GM12874 (cell line): ENCODE results near the gene GAK.

Experiments
- CTCF ChIP-seq: IDR thresholded peaks from 2 replicates; pipeline ENCODE4 v1.5.1; 2011; ENCODE audit warnings: low read depth, mild to moderate bottlenecking, control low read depth, low read length, moderate library complexity; ENCODE audit not compliant: insufficient read depth

GAK gene

DNA sequence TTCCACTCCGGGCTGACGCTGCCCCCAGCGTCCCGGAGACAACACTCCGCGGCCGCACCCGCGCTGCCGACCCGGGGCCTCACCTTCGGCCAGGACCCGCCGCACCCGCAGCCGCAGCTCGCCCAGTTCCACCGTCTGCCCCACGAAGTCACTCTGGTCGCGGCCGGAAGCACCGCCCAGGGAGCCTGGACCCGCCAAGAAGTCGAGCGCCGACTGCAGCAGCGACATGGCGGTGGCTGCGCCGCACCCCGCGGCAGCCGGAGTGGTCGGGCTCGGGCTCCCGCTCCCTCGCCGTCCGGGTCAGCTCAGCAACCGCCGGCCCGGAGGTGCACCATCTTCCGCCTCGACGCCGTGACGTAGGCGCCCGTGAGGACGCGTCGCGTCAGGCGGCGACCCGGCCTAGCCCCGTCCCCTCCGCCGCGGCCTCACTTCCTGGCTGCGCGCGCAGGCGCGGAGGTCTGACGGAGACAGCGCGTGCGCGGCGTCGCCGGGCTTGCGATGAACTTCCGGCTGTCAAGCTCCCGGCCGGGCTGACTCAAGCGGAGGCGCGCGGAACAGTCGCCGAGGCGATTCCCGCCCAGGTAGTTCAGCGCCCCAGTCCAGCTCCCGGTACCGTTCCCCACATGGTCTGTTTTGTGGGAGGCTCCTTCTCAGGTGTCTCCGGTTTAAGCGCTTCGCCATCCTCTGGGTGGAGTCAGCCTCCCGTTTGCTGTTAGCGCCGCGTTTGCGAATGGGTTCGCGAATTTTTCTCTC is at the start of gene GAK, which contains the start of gene TMEM175:
GAK (minus strand) TSS at position 357 of the 753 bp plus-strand sequence; CDS start at position 228, 129 bp downstream.
TMEM175 (plus strand) TSS at position 501 of the 753 bp plus-strand sequence. CDS start 15,280 bp downstream, outside the sequence.
- no peak for TF ChIP-seq CTCF

- no peak for TF ChIP-seq CTCF
These were observed 47.0 kb upstream of the GAK start for GRCh38 chr4:978957-979701.

DNA sequence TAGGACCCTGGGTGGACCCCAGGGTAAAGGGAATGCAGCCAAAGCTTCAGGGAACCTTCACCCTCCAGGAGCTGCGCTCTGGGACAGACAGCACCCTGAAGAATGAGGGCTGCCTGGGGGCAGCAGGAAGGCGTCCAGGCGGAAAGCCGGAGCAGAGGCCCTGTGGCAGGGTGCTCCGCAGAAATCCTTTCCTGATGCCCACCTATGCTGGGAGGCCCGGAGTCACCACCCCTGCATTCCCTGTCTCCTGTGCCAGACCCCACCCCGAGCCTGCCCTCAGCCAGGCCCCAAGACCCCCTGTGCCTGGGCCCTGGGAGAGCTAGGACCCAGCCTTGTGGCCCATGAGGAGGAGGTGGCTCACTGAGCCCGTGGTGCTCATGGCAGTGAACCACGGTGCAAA is 42.6 kb upstream of the GAK start:
- TF ChIP-seq CTCF, result no peak

- TF ChIP-seq CTCF, result no peak
These were observed 41.6 kb upstream of the GAK start, which contains the start of gene DGKQ for GRCh38 chr4:973431-974397. DGKQ (minus strand) TSS chr4:973569; CDS start chr4:973482, 87 bp downstream.

DNA sequence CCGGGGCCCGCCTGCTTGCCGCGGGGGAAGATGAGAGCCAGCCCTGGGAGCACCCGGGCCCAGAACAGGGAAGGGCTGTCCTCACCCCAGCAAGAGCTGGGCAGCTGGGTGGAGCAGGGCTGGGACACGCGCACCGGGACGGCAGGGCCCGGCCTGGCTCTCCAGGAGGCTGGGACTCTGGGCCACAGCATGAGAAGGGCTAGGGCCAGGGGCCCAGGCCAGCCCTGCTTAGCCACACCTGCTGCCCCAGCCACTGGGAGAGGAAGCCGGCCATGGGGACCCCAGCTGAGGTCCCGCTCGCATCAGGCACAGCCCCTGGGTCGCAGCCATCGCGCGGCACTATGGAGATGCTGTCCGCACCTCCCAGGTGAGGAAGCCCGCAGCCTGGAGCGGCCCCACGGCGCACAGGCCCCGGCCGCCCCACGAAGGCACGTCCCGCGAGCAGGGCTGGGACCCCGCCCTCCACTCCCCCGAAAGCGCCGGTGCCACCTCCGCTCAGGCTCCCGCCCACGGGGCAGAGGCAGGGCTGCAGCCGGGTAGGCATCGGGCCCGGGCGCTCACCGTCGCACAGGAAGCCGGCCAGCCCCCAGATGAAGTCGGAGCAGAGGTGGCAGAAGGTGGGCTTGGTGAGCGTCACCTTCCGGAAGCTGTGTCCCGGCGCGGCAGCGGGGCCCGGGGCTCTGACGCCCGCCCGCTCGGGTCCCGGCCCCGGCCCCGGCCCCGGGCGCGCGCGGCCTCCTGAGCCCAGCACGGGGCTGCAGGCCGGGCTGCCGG is 40.7 kb upstream of the GAK start:
- no peak for TF ChIP-seq CTCF

DNA sequence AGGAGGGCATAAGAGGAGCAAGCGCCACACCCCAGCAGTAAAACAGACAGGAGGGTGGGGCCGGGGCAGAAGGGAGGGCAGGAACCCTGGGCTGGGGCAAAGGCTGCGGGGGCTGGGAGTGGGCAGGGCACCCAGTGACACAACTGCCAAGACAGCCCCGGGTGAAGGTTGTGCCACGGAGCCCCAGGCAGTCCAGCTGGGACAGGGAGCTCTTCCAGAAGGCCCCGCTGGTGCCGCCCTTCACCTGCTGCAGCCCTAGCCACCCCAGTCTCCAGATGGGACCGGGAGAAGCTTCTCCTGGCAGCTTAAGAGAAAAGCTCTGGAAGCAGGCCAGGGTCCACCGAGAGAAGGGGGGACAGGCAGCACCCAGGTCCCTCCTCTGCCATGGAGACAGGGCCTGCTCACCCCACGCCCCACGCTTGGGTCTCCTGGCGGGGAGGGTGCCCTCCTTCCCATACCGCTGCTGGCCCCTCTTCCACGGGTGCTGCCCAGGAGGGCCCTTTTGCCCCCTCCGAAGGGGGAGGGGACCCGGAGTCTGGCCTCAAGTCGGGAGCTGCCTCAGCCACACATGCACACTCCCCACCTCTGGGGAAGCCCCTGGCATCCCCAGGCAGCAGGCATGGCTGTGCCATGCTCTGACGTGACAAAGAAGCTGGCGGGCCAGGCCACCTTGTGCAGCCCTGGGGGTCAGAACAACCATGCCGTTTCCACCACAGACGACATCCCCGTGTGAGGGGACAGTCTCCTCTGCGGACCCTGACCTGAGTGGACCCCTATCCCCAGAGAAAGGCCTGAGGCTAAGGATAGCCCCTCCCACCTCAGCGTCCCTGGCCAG is 39.8 kb upstream of the GAK start:
- TF ChIP-seq CTCF, result no peak
